CD4-positive, alpha-beta T cell treated with Interleukin-2 at 100 ng/mL for 4 hours (primary cell): Measurements from ENCODE around the gene MTREX.
A peak's percentile ranks its signal among the peaks of the same experiment; 100 is the strongest.
"Not testable (repeated sequence)": the region's sequence is repeated elsewhere in the genome, so short reads cannot be mapped to it uniquely, and the experiment has no call there.

ENCODE experiments used
- DNase-seq: peaks from one replicate; pipeline ENCODE4 v3.0.0-alpha.2; 2020; ENCODE audit warnings: low spot score

Gene MTREX

DNA sequence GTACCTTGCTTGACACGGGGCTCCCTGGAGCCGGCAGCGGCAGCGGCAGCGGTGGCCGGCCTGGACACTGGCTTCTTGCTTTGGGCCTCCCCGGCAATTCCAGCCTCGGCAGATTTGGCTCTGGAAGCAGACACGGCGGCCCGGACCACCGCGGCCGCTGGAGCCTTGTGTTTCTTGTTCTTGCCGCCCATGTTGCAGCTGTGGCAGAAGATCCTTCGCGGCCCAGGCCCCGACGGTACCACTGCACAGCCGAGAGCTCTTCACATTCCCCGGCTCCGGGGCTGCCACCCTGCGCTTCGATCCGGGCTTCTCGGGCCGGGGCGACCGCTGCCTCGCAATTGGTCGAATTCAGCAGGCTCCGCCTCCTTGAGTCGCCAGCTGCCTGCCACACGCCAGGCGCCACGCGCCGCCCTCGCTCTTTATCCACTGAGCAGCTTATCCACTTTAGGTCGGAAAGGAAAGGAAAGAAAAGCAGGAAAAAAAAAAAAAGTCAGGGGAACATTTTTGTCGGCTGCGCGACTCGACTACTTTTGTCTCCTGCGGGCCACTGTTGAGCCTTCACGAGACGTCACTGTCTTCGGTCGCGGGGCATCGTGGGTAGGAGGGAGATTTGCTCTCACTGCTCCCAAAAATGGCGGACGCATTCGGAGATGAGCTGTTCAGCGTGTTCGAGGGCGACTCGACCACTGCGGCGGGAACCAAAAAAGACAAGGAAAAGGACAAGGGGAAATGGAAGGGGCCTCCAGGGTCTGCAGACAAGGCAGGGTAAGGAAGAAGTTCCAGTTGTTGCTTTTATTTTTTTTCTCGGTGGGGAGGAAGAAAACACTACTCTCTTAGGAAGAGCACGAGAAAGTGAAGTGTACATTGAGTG, at the start of gene MTREX, which contains the start of gene DHX29:
Gene MTREX, plus strand, starts transcription at position 607 of the 871 bp plus-strand sequence. Its CDS starts 25 bp downstream, at position 632.
Gene DHX29, minus strand, starts transcription at position 312 of the 871 bp plus-strand sequence. Its CDS starts 121 bp downstream, at position 191.
- DNase-seq: peak; percentile 90

DNA sequence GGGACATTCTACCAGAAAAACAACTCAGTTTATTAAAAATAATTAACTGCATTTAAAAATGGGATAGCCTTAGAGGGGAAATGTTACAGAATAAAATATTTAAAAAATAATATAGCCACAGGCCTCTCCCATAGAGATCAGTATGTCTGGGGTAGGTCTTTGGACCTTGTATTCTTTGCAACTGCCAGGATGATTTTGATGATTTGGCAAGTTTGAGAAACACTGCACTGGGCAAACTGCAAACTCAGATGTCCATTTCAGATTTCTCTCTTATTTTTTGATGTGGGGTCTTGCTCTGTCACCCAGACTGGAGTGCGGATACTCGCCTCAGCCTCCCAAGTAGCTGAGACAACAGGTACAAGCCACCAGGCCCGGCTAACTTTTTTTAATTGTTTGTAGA, 49.5 kb upstream of the MTREX start:
- DNase-seq: no peak

DNA sequence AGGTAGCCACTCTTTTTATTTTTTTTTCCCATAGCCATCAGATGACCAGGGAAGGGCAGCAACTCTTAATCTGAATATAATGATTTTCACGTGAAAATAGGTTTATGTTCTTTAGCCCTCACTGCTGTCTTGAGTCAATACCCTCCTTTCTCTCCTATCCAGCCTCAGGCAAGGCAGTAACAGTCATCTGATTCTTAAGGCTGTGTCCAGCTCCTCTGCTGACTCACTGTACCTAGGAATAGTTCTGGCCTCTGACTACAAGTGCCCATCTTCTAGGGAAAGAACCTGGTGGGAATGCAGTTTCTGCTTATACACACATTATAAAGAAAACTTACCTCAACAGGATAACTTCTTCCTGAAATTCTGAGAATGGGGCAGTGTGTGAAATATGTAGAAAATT, 31.0 kb upstream of the MTREX start:
- DNase-seq: no peak

DNA sequence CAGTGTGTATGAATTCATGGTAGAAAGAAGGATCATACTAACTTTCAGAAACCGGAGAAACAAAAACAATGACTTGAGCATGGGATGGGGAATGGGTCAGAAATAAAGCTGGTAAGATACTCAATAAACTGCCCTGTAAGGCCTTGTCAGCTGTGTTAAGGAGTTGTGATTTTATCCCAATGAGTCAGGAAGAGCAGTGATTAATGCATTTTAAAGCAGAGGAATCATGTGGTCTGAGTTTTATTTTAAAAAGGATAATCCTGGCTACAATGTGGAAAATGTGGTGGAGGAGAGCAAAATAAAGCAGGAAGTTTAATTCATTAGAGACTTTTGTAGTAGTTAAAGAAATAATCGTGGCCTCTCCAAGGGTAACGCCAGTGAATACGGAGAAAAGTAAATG, 29.0 kb upstream of the MTREX start:
- DNase-seq: no peak

DNA sequence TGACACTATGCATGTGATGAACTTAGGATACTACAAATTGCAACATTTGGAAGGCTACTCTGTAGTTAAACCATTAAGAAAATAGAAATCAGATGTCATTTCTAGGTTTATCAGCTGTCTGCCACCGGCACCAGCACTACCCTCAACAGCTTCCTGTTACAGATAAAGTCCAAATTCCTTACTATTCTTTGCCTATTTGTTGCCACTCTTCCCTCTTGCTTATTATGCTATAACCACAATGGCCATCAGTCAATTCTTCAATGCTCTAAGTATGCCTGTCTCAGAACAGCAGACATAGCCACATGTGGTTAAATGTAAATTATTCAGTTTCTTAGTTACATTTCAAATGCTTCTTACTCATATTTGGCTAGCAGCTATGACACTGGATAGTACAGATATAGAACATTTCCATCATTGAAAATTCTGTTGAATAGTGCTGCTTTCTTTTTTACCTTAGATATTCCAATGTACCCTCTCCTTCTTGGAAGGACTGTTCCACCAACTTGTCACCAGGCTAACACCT, 21.3 kb upstream of the MTREX start:
- no peak for DNase-seq

DNA sequence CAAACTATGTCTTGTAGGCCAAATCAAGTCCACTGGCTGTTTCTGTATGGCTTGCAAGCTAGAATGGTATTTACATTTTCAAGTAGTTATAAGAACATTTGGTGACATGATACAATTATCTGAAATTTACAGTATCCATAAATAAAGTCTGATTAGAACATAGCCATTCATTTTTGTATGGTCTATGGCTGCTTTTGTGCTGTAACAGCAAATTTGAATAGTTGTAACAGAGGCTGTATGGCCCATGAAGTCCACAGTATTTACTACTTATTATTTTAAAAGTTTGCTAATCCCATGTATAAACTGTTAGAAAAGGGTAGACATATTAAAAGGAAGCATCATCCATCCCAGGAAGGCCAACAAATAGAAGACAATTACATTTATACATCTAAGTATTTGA, 18.0 kb upstream of the MTREX start:
- DNase-seq: no peak

DNA sequence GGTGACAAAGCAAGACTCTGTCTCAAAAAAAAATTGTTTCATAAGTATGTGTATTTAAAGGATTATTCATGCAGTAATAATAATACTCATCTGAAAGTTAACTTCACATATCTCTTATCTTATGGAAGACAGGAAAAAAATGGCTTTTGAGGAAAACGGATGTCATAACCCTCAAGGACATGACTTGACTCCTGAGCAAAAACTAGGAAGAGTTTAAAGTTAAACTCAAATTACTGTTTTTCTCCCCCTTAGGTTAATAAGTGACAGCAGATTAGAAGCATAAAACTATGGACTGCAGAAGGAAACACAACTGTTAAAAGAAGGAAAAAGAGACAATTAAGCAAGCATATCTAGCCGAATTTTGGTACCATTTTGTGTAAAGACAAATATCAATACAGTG, 16.8 kb upstream of the MTREX start:
- DNase-seq: no peak

DNA sequence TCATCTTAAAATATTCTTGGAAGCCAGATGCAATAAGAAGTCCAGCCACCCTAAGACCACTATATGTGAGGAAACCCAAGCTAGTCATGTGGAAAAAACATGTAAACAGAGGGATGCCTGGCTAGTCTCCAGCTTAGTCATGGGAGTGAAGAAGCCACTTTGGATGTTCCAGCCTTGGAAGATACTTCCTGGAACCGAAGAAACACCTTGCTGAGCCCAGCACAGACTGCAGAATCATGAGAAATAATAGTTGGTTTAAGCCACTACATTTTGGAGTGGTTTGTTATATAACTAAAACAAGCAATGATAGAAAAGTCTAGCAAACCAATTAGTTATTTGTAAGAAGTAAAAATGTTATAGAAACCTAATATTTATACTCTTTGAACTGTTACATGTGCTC, 12.9 kb upstream of the MTREX start:
- no peak for DNase-seq

DNA sequence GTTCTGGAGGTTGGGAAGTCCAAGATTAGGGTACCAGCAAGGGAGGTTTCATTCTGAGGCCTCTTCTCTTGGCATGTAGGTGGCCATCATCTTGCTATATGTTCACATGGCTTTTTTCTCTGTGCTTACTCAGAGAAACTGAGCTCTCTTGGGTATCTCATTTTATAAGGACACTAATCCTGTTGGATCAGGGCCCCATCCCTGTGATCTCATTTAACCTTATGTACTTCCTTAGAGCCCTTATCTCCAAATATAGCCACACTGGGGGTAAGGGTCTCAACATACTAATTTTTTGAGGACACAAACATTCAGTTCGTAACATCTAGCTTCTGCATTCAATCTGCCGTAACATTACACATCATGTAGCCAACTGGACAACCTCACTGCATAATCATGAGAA, 6.9 kb upstream of the MTREX start:
- no peak for DNase-seq

DNA sequence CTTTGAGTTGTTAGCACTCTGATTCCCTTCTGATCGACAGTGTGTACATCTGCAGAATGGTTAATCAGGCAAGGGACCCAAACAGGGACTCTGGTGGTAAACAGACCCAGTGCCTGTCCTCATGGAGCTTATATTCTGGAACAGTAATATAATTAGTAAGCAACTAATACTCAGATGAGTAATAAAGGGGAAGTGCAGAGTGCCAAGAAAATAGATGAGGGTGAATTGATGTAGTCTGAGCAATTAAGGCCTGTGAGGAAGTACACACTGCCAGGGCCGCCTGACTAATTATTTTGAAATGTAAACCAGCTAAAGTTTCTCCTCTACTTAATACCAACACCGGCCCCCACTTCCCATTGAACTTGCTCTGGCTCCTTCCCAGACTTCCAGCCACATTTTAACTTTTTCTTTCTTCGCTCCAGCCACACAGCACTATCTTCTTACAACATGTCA, 4.5 kb upstream of the MTREX start:
- DNase-seq: no peak

DNA sequence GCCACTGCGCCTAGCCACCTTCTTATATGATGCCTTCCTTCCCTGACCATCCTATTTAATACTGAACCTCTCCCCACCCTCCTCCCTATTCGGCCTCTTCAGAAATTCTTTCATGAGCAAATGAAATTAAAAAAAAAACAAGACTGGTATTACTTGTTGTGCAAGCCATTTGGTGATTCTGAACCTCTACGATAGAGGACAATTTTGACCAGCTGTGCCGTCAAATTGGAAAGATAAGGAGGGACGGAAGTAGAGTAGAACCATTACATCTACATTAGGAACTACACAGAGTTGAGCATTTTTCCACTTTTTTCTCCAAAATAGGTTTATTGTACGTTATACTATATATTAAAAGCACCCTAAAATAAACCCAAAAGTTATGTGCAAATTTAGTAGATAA, 3.2 kb upstream of the MTREX start:
- no peak for DNase-seq

DNA sequence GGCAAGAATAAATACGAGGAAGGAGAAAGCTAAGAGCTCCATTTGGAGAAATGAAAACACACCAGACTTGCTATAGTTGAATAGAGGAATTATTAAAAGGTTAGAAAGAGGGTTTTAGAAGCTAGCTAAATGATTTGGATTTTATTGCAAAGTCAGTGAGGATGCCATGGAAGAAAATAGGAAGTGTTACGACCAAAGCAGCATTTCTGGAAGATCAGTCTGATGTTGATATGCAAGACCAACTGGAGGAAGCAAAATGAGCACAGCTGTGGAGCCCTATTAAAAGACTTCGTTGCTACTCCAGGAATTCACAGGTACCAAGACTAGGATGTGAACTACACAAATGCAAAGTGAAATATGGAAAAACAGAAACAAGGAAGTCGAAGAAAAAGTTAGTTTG, 2.4 kb upstream of the MTREX start:
- DNase-seq: no peak

DNA sequence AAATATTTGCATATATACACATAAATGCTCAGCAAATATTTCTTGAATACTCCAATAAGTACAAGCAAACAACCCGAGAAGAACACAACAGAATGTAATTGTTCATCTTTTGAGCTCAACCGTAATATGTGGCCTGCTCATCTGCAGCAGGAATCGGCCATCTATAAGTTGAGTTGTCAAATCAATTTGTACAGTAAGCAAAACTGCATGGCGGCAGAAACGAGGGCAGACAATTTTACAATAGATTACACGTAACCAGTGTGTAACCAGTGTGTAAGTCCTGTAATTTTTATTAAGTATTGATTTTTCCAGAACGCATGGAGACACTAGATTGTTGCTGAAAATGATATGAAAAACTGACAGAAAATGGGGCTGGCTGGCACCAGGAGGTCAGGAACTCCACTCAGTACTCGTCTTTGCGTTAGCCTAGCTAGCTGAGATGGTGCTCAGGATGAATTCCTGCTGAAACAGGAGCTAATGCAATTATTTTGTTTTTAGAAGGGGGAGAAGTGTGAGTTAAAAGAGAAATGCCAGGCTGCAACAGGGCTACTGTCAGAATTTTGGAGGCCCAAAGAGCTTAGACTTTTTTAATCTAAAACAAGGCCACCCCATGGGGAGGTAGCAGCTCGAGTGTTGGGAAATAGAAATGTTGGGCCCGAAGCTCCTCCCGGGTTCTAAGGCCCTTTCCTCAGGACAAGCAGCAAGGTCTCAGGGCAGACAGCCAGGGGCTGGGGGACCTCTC, 977 bp upstream of the MTREX start:
- DNase-seq: no peak

DNA sequence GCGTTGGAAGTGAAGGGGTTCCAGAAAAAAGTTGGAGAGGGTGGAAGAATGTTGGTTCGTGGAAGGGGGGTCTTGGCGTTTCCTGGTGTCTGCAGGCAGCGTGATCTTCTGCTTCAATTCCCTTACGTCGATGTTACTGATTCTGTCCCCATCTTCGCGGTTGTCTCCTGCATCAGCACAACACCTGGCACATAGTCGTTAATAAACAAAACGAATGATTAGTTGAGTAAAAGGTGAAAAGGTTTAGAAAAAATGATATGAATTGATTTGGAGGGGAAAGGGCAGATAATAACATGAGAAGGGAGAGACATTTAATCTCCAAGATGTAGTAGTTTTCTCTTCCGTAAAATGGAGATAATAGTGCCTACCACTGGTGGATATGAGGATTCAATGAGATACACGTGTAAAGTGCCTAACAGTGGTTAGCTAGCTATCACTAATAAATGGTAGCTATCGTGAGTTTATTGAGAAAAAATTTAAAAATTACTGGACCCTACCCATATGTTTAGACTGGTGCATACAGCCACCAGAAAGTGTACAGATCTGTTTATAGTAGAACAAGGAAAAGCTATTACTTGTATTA, 556 bp downstream of the MTREX start:
- DNase-seq: peak; percentile 19

DNA sequence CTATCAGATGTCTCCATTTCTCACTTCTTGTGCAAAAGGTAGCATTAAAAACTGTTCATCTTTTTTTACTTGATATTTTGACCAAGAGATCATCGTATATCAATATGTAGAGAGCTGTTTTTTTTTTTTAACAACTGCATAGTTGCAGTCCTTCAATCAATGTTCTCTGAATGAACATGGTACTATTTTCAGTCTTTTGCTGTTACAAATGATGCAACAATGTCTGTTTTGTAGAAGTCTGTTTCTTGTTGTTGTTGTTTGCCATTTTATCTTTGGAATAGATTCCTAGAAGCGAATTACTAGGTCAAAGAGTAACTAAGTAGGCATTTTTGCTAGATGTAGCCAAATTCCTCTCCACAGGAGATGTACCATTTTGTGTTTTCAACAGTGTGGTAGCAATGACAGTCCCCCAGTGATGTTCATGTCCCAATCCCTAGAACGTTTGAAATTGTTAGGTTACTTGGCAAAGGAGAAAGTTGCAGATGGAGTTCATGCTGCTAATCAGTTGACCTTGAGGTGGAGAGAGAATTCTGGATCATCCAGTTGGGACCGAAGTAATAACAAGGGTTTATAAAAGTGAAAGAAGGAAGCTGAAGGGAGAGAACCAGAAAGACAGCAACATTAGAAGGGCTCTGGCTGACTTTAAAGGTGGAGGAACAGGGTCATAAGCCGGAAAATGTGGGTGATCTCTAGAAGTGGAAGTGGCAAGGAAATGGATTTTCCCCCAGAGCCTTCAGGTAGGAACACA, 6.3 kb downstream of the MTREX start:
- no peak for DNase-seq

DNA sequence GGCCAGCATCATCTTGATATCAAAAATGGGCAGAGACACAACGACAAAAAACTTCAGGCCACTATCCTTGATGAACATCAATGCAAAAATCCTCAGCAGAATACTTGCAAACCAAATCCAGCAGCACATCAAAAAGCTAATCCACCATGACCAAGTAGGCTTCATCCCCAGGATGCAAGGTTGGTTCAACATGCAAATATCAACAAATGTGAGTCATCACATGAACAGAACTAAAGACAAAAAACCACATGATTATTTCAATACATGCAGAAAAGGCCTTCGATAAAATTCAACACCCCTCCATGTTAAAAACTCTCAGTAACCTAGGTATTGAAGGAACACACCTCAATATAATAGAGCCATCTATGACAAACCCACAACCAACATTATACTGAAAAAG, 8.5 kb downstream of the MTREX start:
- DNase-seq: no peak

DNA sequence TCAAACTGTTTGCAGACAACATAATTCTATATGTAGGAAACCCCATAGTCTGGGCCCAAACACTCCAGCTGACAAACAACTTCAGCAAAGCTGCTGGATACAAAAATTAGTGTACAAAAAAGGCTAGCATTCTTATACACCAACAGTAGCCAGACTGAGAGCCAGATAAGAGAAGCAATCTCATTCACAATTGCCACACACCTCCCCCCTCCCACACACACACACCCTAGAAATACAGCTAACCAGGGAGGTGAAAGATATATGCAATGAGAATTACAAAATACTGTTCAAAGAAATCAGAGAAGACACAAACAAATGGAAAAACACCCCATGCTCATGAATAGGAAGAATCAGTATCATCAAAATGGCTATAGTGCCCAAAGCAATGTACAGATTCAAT, 9.0 kb downstream of the MTREX start:
- no peak for DNase-seq

DNA sequence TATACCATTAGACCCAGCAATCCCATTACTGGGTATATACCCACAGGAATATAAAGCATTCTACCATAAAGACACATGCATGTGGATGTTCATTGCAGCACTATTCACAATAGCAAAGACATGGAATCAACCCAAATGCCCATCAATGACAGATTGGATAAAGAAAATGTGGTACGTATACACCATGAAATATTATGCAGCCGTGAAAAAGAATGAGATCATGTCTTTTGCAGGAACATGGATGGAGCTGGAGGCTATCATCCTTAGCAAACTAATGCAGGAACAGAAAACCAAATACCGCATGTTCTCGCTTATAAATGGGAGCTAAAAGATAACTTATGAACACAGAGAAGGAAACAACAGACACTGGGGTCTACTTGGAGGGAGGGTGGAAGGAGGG, 10.4 kb downstream of the MTREX start:
- not testable (repeated sequence) for DNase-seq

DNA sequence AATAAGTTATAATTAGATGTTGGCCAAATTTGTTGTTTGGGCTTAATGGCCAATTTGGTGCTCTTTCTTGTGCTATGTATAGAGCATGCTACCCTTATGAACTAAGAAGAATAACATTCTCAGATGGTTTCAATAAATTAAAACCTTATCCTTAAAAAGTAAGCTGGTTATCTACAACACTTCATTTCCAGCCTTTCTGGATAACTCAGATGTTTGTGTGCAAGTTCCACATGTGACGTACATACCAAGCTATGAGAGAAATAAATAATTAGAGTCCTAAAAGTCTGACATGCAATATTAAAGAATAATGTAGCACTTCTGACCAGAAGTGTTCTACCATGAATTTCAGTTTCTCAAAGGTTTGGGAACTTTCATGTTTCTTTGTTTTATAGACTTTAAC, 11.7 kb downstream of the MTREX start:
- DNase-seq: no peak

DNA sequence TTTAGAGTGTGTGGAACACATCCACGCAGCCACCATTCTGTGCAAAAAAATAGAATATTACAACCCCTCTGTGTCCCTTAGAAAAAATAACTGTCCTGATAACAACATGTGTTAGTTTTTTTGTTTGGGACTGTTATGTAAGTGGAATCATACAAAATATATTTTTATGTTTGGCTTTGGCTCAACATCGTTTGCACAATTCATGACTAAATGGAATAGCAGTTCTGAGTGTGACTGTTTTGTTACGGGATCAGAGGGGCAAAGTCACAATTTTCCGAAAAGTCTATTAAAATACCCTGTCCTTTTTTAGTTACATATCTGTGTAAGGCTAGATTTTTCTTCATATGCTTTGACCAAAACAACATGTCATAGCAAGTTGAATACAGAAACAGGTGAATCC, 12.8 kb downstream of the MTREX start:
- no peak for DNase-seq

DNA sequence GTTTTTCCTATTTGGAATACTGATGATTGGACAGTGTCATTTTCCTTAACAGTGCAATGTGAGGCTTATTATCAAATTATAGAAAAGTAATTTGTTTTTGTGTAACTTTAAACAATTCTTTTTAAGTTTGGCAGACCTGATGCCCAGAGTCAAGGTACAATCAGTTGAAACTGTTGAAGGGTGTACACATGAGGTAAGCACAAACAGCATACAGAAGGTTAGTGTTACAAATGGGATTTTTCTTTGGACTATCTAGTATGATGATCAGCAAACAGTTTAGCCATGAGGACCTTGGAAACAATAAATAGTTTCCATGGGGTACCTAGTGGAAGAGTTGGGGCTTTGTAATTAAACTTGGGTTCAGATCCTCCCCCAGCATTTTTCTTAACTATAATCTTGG, 16.2 kb downstream of the MTREX start:
- DNase-seq: no peak
